Measurements from ENCODE around the gene GLMP.
A peak's percentile ranks its signal among the peaks of the same experiment; 100 is the strongest.

The GLMP gene, protein sequence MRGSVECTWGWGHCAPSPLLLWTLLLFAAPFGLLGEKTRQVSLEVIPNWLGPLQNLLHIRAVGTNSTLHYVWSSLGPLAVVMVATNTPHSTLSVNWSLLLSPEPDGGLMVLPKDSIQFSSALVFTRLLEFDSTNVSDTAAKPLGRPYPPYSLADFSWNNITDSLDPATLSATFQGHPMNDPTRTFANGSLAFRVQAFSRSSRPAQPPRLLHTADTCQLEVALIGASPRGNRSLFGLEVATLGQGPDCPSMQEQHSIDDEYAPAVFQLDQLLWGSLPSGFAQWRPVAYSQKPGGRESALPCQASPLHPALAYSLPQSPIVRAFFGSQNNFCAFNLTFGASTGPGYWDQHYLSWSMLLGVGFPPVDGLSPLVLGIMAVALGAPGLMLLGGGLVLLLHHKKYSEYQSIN

DNA sequence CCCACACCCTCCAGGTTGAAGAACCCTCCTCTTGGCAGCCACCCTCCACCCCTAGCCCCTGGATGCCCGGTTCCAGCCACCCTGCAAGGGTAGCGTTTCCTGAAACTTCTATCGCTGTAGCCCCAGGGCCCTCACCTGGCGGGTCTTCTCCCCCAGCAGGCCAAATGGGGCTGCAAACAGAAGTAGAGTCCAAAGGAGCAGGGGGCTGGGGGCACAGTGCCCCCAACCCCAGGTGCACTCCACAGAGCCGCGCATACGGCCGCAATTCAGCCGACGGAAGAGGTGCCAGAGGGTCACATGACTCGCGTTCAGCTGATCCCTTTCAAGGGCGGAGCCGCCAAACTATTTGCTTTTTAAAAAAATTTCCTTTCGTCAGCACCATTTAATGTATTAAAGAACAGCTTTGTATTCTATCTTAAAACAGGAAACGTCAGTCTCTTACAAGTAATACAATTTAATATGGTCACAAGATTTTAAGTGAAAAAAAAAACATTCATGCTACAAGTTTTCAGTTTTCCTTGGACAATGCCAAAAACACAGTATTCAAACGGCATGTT lies at the start of gene GLMP:
TSS of gene GLMP (minus strand) at position 289 of the 557 bp plus-strand sequence. CDS start at position 255, 34 bp downstream.
- H3K27ac ChIP-seq, result peak within 1 kb of the TSS; percentile 45
- no peak for TF ChIP-seq ZFX (IDR thresholded peaks at IDR 0.05; ENCODE audit: borderline replicate concordance)
- TF ChIP-seq, protein P1, sequence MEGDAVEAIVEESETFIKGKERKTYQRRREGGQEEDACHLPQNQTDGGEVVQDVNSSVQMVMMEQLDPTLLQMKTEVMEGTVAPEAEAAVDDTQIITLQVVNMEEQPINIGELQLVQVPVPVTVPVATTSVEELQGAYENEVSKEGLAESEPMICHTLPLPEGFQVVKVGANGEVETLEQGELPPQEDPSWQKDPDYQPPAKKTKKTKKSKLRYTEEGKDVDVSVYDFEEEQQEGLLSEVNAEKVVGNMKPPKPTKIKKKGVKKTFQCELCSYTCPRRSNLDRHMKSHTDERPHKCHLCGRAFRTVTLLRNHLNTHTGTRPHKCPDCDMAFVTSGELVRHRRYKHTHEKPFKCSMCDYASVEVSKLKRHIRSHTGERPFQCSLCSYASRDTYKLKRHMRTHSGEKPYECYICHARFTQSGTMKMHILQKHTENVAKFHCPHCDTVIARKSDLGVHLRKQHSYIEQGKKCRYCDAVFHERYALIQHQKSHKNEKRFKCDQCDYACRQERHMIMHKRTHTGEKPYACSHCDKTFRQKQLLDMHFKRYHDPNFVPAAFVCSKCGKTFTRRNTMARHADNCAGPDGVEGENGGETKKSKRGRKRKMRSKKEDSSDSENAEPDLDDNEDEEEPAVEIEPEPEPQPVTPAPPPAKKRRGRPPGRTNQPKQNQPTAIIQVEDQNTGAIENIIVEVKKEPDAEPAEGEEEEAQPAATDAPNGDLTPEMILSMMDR (IDR thresholded peaks at IDR 0.05), result no peak

GRCh38 chr1:156344409-156344808 lies 48.9 kb upstream of the GLMP start:
- H3K27ac ChIP-seq, result no peak overlapping the region
- TF ChIP-seq, protein P1 (IDR thresholded peaks at IDR 0.05), result no peak
- no peak for TF ChIP-seq ZFX (IDR thresholded peaks at IDR 0.05; ENCODE audit: borderline replicate concordance)

DNA sequence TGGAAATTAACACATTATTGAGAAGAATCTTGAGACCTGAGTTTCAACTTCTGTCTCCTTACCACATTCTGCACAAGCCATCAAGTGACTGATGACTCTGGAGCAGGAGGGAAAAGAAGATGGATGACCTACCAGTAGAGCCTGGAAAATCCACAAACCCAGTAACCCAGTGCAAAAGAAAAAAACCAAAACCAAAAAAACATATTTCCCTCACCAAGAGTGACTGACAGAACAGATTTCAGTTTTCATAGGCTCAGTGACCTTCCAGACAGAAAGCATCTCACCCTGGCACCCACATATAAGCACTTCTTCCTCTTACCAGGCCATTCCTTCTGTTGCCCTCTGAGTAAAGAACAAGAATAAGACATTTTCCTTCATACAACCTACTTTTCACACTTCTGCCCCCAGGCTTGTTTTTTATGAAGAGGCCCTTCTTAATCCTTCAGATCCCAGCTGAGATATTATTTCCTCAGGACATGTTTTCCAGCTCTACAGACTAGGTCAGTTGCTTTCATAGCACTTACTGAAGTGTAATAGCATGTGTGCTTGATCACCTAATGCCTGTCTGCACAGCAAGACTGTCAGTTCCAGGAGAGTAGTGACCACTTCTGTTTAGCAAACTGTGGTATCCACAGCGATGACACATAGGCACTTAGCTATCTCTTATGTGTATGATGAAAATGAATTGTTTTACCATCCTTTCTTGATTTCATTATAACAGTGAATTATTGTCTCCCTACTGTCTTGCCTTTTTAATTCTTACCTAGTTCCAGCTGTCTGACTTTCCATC lies 46.9 kb upstream of the GLMP start:
- H3K27ac ChIP-seq, result no peak overlapping the region
- no peak for TF ChIP-seq ZFX (IDR thresholded peaks at IDR 0.05; ENCODE audit: borderline replicate concordance)
- TF ChIP-seq, protein P1 (IDR thresholded peaks at IDR 0.05), result no peak

- TF ChIP-seq, protein P1 (IDR thresholded peaks at IDR 0.05), result no peak
- no peak for TF ChIP-seq ZFX (IDR thresholded peaks at IDR 0.05; ENCODE audit: borderline replicate concordance)
- H3K27ac ChIP-seq, result peak within 1 kb of the TSS; percentile 93
These were observed 42.9 kb upstream of the GLMP start, which contains the start of the genes CCT3 and TSACC for GRCh38 chr1:156338180-156338976. Gene CCT3, minus strand, starts transcription at chr1:156338292. Its CDS starts 108 bp downstream, at chr1:156338184. Gene TSACC, plus strand, starts transcription at chr1:156338526. Its CDS starts 1,232 bp downstream, at chr1:156339758.

DNA sequence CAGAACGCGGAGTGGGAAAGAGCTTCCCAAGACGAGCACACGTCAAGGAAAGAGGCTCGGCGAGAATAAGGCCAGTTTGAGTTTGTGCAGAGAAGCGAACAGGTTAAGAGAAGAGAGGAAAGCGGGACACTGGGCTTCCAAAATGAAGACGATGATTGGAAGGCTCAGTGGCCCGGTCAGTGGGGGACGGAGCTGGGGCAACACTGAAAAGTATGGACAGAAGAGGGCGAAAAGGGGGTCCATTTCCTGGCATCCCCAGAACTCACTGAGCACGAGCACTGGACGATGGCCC lies 42.4 kb upstream of the GLMP start:
- no peak for TF ChIP-seq ZFX (IDR thresholded peaks at IDR 0.05; ENCODE audit: borderline replicate concordance)

DNA sequence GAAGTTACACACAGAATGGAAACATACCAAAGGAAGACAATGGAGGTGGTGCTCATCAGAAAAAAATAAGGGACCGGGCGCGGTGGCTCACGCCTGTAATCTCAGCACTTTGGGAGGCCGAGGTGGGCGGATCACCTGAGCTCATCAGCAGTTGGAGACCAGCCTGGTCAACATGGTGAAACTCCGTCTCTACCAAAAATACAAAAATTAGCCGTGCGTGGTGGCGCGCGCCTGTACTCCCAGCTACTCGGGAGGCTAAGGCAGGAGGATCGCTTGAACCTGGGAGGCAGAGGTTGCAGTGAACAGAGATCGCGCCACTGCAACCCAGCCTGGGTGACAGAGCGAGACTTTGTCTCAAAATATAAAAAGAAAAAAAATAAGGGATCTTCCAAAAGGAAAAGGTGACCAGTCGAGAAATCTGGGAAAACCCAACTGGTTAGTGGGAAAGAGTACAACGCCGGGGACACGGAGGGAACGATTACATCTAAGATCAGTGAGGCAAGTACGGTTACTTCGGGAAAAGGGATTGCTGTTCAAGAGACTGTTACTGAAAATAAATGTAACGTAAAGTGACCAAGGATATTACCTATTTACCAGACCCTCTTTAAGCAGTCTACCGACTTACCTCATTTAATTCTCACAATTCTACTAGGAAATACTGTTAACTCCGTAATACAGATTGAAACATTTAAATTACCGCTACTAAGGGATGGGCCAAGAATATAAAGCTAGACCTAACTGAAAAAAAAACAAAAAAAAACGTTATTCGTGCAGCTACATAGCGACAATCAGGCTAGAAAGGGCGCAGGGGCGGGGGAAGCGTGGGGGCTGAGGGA lies 41.8 kb upstream of the GLMP start:
- H3K27ac ChIP-seq, result peak overlapping the region; percentile 93
- TF ChIP-seq ZFX (IDR thresholded peaks at IDR 0.05; ENCODE audit: borderline replicate concordance), result no peak
- TF ChIP-seq, protein P1 (IDR thresholded peaks at IDR 0.05), result no peak

More for the DNA sequence above, 42.4 kb upstream of the GLMP start:
- H3K27ac ChIP-seq, result peak overlapping the region; percentile 93
